Fibroblast of pulmonary artery (primary cell): ENCODE data around the gene TNK2.
"Not testable (repeated sequence)": the region's sequence is repeated elsewhere in the genome, so short reads cannot be mapped to it uniquely, and the experiment has no call there.

Experiments used
- DNase-seq: peaks from one replicate; pipeline ENCODE4 v3.0.0-alpha.2; 2010; ENCODE audit warnings: low read depth
- H3K4me3 ChIP-seq: replicated peaks from 2 replicates; pipeline ENCODE4 v1.5.1; 2011; ENCODE audit warnings: low read depth, mild to moderate bottlenecking, control low read depth, low read length, moderate library complexity
- CTCF ChIP-seq: IDR thresholded peaks from 2 replicates; pipeline ENCODE4 v1.5.1; 2011; ENCODE audit warnings: mild to moderate bottlenecking, control low read depth, low read length, inconsistent platforms; ENCODE audit errors: missing control alignments

TNK2 gene

GRCh38 chr3:195907934-195908693 is at the start of gene TNK2:
Gene TNK2, minus strand, starts transcription at chr3:195908551. Its CDS starts 19,963 bp downstream, at chr3:195888588.
- no peak for DNase-seq
- TF ChIP-seq CTCF: no peak
- peak within 1 kb of the TSS; percentile 54 for H3K4me3 ChIP-seq

GRCh38 chr3:195956577-195956976 is 48.2 kb upstream of the TNK2 start:
- no peak for TF ChIP-seq CTCF
- H3K4me3 ChIP-seq: no peak overlapping the region
- DNase-seq: no peak

- H3K4me3 ChIP-seq, DNase-seq: not testable (repeated sequence)
Measured at GRCh38 chr3:195955416-195955841, 47.1 kb upstream of the TNK2 start.

GRCh38 chr3:195954752-195955119 is 46.4 kb upstream of the TNK2 start:
- peak overlapping the region; percentile 50 for H3K4me3 ChIP-seq
- not testable (repeated sequence) for DNase-seq

GRCh38 chr3:195954052-195954751 is 45.9 kb upstream of the TNK2 start:
- peak; percentile 57 for DNase-seq
- H3K4me3 ChIP-seq: peak overlapping the region; percentile 50

- H3K4me3 ChIP-seq: not testable (repeated sequence)
Measured at GRCh38 chr3:195952590-195952989, 44.2 kb upstream of the TNK2 start.

GRCh38 chr3:195951443-195952177 is 43.3 kb upstream of the TNK2 start:
- not testable (repeated sequence) for DNase-seq, H3K4me3 ChIP-seq

More at GRCh38 chr3:195952590-195952989, 44.2 kb upstream of the TNK2 start:
- not testable (repeated sequence) for DNase-seq

GRCh38 chr3:195950731-195951130 is 42.4 kb upstream of the TNK2 start:
- not testable (repeated sequence) for DNase-seq, H3K4me3 ChIP-seq

GRCh38 chr3:195950164-195950563 is 41.8 kb upstream of the TNK2 start:
- DNase-seq, H3K4me3 ChIP-seq: not testable (repeated sequence)

- not testable (repeated sequence) for DNase-seq, H3K4me3 ChIP-seq
Measured at GRCh38 chr3:195946910-195947699, 38.8 kb upstream of the TNK2 start.

GRCh38 chr3:195941265-195941815 is 33.0 kb upstream of the TNK2 start:
- DNase-seq, H3K4me3 ChIP-seq: not testable (repeated sequence)

GRCh38 chr3:195940806-195941205 is 32.5 kb upstream of the TNK2 start:
- DNase-seq, H3K4me3 ChIP-seq: not testable (repeated sequence)

GRCh38 chr3:195939526-195940470 is 31.4 kb upstream of the TNK2 start:
- not testable (repeated sequence) for DNase-seq, H3K4me3 ChIP-seq

GRCh38 chr3:195933044-195933430 is 24.7 kb upstream of the TNK2 start:
- DNase-seq, H3K4me3 ChIP-seq: not testable (repeated sequence)
